Measurements from ENCODE around the gene DCP2. TPM values are rescaled to one million over a fixed set of nuclear protein-coding genes. Genes with fewer than 3 reads are reported as not detected.

The DCP2 gene
- total RNA-seq, 6 experiments from 2014 or later: 16.4 to 18.4 (median 18.0) TPM

DNA sequence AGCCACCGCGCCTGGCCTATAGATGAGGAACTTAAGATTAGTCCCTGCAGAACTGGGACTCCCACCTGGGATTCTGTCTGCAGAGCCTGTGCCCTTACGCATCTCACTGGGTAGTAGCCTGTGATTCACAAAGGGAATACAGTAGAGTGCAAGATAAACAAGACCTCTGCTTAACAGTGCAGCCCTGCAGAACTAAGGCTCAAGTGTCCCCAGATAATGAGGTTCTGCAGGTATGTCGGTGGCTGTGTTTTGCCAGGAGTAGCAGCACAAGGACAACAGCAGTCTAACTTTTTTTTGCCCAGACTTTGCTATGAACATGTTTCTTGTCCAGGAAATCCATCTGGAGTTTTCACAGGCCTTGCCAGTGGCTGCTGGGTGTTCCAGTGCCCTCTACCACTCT, 59.7 kb downstream of the DCP2 start:
- no peak for DNase-seq
- TF ChIP-seq CTCF (IDR thresholded peaks at IDR 0.05): no peak
- Mint-ChIP-seq H3K4me3 (no peak overlapping the region), H3K36me3 (ENCODE audit: low read depth) (no peaks in the 10 kb centered on the region), H3K27ac (no peak overlapping the region), H3K27me3 (ENCODE audit: insufficient read depth) (peaks cover 6% of the 10 kb centered on the region), H3K4me1 (ENCODE audit: low read depth) (peaks cover 44% of the 10 kb centered on the region), H3K9me3 (no peaks in the 10 kb centered on the region)

DNA sequence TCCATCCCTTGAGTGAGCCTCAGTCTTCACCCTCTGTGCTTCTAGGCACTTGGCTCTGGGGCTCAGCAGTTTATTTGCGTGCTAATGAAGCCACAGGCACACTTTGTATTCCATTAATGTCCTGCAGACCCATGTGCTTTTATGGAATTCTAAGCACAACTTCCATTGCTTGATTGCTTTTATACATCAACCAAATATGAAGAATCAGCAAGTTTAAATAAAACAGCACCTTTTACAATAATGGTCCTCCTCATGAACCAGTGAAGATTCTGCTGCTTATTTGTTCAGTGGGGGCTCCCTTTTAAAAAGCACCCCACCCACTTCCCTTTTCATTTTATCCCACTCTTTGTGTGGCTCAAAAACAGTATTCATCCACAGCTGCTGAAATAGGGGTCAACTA, 60.2 kb downstream of the DCP2 start:
- no peaks in the 10 kb centered on the region for H3K9me3 Mint-ChIP-seq
- no peak overlapping the region for H3K4me3 Mint-ChIP-seq
- no peaks in the 10 kb centered on the region for H3K36me3 Mint-ChIP-seq (ENCODE audit: low read depth)
- no peak for TF ChIP-seq CTCF (IDR thresholded peaks at IDR 0.05)
- no peak for DNase-seq
- peaks cover 6% of the 10 kb centered on the region for H3K27me3 Mint-ChIP-seq (ENCODE audit: insufficient read depth)
- H3K27ac Mint-ChIP-seq: no peak overlapping the region
- H3K4me1 Mint-ChIP-seq (ENCODE audit: low read depth): peaks cover 44% of the 10 kb centered on the region

DNA sequence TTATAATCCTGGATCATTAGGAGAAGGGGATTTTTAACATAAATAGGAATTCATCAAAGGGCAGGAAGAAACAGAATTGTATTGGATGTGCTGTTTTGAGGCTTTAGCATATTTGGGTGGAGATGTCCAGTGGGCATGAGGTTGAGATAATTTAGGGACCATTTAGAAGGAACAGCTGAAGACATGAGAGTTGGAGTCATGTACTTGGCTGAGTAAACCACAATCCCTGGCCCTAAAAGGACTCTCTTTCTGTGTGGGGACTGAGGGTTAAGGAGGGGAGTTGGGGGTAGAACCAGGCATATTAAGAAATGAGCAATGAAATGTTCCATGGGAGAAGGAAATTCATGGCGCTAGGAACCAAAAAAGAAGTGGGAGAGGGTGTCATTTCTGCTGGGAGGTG, 61.5 kb downstream of the DCP2 start:
- Mint-ChIP-seq H3K27ac (no peak overlapping the region), H3K9me3 (no peaks in the 10 kb centered on the region), H3K4me1 (ENCODE audit: low read depth) (peaks cover 42% of the 10 kb centered on the region), H3K27me3 (ENCODE audit: insufficient read depth) (peaks cover 6% of the 10 kb centered on the region), H3K36me3 (ENCODE audit: low read depth) (no peaks in the 10 kb centered on the region), H3K4me3 (no peak overlapping the region)
- DNase-seq: no peak
- no peak for TF ChIP-seq CTCF (IDR thresholded peaks at IDR 0.05)

- no peak overlapping the region for H3K4me3 Mint-ChIP-seq
- H3K36me3 Mint-ChIP-seq (ENCODE audit: low read depth): no peaks in the 10 kb centered on the region
- H3K4me1 Mint-ChIP-seq (ENCODE audit: low read depth): peaks cover 42% of the 10 kb centered on the region
- DNase-seq: no peak
- H3K27ac Mint-ChIP-seq: no peak overlapping the region
- TF ChIP-seq CTCF (IDR thresholded peaks at IDR 0.05): peak; percentile 18; the same call in 1 of the 2 replicates
- no peaks in the 10 kb centered on the region for H3K9me3 Mint-ChIP-seq
- H3K27me3 Mint-ChIP-seq (ENCODE audit: insufficient read depth): peaks cover 6% of the 10 kb centered on the region
Measured at GRCh38 chr5:113038714-113039113, 62.1 kb downstream of the DCP2 start.

DNA sequence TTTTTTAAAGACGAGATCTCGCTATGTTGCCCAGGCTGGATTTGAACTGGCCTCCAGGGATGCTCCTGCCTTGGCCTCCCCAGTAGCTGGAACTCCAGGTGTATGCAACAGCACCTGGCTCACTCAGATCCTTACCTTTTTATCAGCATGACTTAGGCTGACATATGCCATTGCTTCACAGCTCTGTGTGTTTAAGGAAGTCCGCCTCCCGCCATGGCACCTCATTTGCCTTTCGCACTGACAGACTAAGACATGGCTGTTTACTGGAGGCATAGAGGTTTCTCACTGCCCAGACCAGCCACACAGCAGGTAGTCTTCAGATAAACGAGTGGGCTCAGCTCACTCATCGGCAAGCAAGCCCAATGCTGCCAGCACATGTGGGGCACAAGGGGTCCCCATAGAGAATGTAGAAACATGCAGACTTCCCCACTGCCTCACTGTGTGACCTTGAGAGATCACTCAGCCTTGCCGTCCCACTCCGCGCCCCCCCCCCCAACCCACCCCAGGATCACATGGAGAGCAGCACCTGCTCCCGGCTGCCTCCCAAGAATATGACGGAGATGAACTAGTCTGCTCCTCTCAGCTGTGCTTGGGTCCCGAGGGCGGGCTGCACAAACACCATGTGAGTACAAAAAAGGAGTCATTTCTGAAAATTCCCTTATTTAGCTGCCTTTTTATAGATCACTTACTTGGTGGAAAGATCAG, 62.8 kb downstream of the DCP2 start:
- H3K4me3 Mint-ChIP-seq: no peak overlapping the region
- H3K9me3 Mint-ChIP-seq: no peaks in the 10 kb centered on the region
- TF ChIP-seq CTCF (IDR thresholded peaks at IDR 0.05): no peak
- no peak for DNase-seq
- no peak overlapping the region for H3K27ac Mint-ChIP-seq
- no peaks in the 10 kb centered on the region for H3K36me3 Mint-ChIP-seq (ENCODE audit: low read depth)
- H3K4me1 Mint-ChIP-seq (ENCODE audit: low read depth): peaks cover 39% of the 10 kb centered on the region
- peaks cover 6% of the 10 kb centered on the region for H3K27me3 Mint-ChIP-seq (ENCODE audit: insufficient read depth)
